SHP77 treated with DMSO at 0.1 percent for 48 hours (cell line): Measurements from ENCODE around the gene MRAP2.

Experiments used
- DNase-seq: peaks from one replicate; lab custom pipeline; 2025; lab: John Stamatoyannopoulos, UW

MRAP2 gene, protein sequence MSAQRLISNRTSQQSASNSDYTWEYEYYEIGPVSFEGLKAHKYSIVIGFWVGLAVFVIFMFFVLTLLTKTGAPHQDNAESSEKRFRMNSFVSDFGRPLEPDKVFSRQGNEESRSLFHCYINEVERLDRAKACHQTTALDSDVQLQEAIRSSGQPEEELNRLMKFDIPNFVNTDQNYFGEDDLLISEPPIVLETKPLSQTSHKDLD

GRCh38 chr6:84033523-84034451 lies at the start of gene MRAP2:
Gene MRAP2 (plus strand): TSS chr6:84033772. CDS start chr6:84055319, 21,547 bp downstream.
- peak; percentile 10 for DNase-seq

- DNase-seq: no peak
Measured at GRCh38 chr6:83984411-83984810, 49.2 kb upstream of the MRAP2 start.

DNA sequence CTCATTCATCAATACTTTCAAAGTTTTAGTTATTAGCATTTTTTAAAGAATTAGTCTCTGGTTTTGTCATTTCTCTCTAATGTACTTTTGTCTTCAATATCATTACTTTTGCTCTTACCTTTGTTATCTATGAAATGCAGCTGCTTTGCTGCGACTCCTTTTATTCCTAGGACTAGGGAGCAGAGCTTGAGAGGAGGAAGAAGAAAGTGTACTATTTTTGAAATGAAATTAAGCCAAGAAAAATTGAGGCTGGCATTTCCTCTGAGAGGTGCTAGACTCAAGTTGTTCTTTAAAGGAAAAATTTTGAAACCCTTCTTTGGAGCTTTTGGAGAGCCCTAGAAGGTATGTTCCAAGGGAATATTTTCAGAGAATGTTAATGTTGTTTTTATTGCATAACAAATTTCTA lies 48.3 kb upstream of the MRAP2 start:
- DNase-seq: no peak

DNA sequence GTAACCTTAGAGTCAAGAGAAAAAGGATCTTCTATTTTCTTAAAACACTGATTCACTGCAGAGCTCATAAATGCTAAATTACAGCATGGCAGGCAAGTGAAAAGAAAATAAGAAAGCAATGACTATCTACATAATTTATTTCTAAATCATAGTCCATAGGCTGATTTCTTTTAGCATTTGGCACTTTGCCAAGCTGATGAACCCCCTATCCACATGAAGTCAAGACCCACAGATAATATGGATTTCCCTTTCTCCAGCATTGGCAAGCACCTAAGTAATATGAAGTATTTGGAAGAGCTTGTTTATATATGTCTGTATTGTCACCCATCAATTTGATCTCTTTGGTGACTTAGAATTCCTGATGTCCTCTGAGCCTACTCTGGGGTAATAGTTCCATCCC lies 47.9 kb upstream of the MRAP2 start:
- DNase-seq: no peak

GRCh38 chr6:83998021-83998584 lies 35.5 kb upstream of the MRAP2 start:
- no peak for DNase-seq

DNA sequence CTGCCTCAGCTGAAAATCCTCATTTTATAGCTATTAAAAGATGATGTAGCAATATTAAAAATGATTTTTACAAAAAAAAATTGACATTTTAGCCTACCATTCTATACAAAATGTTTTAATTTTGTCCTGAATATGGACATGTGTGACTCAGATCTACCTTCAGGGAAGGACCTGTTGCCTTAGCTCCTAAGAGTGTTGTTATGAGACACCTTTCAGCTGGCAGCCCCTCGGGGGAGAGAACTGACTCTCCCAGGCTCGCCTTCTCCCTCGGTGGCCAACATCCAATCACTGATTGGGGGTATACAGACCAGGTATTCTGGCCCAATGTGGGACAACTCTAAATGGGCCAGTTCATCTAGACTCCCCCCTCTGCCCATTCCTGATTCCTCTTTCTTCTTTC lies 32.5 kb upstream of the MRAP2 start:
- no peak for DNase-seq

DNA sequence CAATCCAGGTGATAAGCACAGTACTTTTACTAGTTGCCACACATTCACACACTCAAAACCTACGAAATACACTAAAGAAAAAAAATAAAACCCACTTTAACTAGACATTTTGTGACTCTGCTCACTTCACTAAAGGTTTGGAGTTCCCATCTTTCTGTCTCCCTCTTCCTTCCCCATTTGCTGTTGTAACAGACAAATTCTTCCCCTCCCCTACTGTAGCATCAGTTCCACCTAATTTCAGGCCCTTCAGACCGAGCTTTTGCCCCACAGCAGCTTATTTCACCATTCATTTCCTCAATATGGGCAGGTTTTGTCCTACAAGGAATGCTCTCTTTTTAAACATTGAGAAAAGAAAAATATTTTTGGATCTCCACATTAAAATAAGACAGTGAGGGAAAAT lies 31.3 kb upstream of the MRAP2 start:
- DNase-seq: no peak

GRCh38 chr6:84003131-84003530 lies 30.4 kb upstream of the MRAP2 start:
- DNase-seq: no peak

DNA sequence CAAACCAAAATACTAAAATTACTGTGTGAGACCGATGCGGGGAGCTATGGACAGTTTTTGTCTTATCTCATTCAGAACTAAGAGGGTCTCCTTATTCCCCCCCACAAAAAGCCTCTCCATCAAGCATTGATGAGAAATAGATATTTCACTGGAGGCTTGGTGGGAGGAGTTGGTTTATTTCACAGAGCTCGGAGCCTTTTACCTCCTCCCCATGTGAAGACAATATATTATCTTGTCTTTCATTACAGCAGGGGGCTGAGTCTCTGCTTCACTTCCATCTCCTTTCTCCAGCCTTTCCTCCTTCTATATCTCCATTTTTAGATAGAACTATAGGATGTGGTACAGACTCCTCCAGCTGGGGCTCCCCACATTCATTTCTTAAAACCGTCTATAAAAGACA lies 29.9 kb upstream of the MRAP2 start:
- no peak for DNase-seq

DNA sequence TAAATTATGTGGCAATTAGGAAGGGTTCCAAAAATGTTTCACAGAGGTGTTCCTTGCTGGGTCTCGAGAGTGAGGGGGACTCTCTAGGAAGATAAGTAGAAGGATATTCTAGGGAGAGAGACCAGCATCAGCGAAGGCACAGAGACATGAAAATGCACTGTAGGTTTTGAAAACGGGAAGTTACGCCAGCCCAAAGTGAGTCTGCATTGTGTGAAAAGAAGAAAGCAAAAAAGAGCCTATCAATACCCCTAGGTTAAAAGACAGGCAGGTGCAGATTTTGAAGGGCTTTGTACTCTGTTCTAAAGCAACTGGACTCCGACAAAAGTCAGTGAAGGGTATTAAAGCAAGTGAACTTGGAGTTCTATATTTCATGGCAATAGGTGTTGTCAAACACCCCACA lies 25.7 kb upstream of the MRAP2 start:
- no peak for DNase-seq

DNA sequence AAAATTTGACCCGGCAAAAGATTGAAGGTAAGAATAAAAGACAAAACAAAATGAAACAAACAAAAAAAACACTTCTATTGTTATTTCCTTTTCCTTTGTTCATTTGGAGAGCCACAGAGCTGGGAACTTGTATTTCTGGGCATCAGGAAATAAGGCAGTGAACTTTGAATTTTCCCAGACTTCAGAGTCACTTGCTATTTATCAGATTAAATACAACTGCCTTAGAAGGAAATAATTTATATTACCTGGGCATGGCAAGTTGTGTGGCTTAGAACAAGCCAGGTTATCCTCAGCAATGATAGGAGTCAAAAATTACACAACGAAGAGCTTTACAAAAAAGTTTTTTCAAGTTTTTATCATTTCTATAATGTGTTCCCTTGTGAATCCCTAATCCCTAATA lies 20.2 kb upstream of the MRAP2 start:
- DNase-seq: no peak

- DNase-seq: no peak
Measured at GRCh38 chr6:84013931-84014330, 19.6 kb upstream of the MRAP2 start.

- DNase-seq: no peak
Measured at GRCh38 chr6:84016029-84016428, 17.5 kb upstream of the MRAP2 start.

DNA sequence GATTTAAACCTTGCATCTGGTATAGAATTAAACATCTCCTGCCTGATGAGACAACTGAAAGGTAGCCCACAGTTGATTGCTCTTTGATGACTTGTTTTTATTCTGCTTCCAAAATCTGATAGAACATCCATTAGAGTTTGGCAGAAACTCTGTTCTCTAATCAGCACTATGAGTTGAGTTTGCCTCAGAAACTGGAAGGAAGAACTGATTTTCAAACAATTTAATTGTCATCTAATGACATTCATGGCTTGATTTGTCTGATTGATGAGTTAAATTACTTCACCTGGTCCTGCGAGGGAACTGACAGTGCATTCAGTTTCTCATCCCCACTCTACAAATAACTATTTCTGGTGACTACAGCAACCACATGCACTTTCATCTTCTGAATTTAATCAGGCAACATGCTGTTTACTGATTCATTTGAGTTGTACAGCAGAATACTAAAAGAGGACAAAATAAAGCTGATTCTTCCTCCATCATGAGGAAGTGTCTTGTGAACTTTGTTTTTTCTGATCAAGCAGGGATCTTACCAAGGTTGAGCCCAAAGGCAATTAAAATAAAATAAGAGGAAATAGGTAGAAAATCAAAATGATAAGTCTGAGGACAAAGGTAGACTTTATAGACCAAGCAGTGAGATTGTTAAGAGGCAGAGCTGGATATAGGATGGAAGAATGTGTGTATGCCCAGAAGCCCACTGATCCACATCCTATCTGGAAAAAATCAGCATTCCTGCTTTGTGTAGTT lies 15.7 kb upstream of the MRAP2 start:
- DNase-seq: no peak

GRCh38 chr6:84018453-84019061 lies 15.0 kb upstream of the MRAP2 start:
- DNase-seq: no peak

DNA sequence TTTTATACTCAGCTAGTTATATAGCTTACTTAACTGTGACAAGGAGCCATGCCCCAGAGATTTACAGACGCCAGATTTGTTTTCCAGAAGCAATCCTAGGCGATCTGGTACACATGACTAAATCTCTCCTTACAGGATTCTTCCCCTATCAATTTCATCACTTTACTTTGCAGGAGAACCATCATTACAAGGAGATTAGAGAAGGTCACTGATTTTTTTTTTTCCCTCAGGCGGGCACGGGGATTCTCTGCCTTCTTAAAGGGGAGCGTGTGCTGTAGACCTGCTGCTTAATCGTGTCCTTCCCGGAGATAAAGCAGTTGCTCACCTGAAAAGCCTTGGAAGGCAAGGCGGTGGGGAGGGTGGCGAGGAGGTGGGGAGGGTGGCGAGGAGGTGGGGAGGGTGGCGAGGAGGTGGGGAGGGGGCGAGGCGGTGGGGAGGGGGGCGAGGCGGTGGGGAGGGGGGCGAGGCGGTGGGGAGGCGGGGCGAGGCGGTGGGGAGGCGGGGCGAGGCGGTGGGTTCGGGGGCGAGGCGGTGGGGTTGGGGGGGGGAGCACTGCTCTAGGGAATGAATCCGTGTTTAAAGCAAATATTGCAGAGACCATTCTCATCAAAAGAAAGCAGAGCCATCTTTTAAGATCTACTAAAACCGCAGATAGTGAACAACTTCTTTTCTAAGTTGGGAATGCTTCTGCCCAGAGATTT lies 14.3 kb upstream of the MRAP2 start:
- no peak for DNase-seq

DNA sequence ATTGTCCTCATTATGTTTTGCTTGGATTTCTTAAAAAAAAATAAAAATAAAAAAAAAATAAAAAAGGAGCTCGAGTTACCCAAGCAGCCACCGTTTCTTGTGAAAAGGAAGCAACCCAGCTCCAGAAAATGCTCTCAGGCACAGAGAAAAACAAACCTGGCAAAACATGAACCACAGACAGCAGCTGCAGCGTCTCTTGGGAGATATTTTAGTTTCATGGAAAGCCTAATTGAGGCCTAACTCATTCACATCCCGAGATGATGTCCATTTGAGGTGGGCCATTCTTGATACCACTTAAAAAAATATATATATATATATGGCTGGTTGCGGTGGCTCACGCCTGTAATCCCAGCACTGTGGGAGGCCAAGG lies 13.7 kb upstream of the MRAP2 start:
- no peak for DNase-seq

- DNase-seq: no peak
Measured at GRCh38 chr6:84021625-84022024, 11.9 kb upstream of the MRAP2 start.

DNA sequence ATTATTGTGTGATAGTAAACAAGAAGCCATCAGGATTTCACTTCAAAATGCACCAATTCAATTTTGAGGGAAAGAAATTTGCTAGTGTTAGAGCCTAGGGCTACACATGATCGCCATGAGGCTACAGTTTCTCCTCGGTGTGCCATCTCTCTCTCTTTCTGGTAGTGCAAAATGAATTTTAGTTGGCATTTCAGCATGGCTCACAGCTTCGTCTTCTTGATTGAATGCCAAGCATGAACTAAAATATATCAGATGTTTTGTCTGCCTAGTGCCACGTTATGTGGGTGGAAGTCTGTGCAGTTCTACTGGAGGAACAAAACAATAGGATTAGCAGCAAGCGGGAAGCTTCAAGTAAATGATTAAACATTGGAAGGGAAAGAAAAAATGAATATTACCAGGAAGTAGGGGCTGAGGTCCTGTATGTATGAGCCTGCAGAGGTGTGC lies 6.8 kb upstream of the MRAP2 start:
- peak; percentile 20 for DNase-seq

- DNase-seq: peak; percentile 84
Measured at GRCh38 chr6:84027340-84028181, 6.0 kb upstream of the MRAP2 start.
